Lower leg skin (tissue), 4 donors: ENCODE results near the gene CALN1. TPM values are rescaled to one million over a fixed set of nuclear protein-coding genes. Genes with fewer than 3 reads are reported as not detected.

Experiments
- DNase-seq, 2 donors: peaks; one replicate each; pipeline ENCODE4 v3.0.0-alpha.2; 2019; ENCODE audit warnings: low spot score in 2 of 2
- H3K4me3 ChIP-seq: fragments of 200-600 bp; sonication (generic); 2 replicates; pipeline ENCODE4 v1.5.1; 2017; ENCODE audit warnings: mild to moderate bottlenecking, low read depth; ENCODE audit not compliant: poor library complexity, severe bottlenecking
- POLR2A ChIP-seq, 2 donors: fragments of 450-650 bp; IDR thresholded peaks; one replicate each; pipeline ENCODE4 v1.6.1; 2016 to 2017; ENCODE audit warnings: antibody characterized with exemption in 2 of 2, mild to moderate bottlenecking in 1 of 2, moderate library complexity in 1 of 2
- WGBS, 2 donors: methylation state at CpG; one replicate each; pipeline ENCODE4 v1.1.5; 2018; 5-methylcytosine and 5-hydroxymethylcytosine counted together
- intact Hi-C: fragments of 100-400 bp; cut with DNase I; formaldehyde crosslinking; loops from one replicate; pipeline ENCODE4 v1.15.0; 2023; ENCODE audit warnings: low total_unique reads
- total RNA-seq, 4 donors: library from RNA; depleted of rRNA; stranded (reverse); fragments of >200 nt; gene quantifications; one replicate each; pipeline ENCODE4 v1.1.0, GENCODE V29; 2016
- TF ChIP-seq, protein P1 (sequence below), 3 donors: fragments of 450-650 bp; IDR thresholded peaks; one replicate each; pipeline ENCODE4 v1.5.1; 2016; ENCODE audit warnings: antibody characterized with exemption in 3 of 3, mild to moderate bottlenecking in 3 of 3, moderate library complexity in 2 of 3

Gene CALN1
- total RNA-seq, 4 donors from 2014 or later: 2.3 to 11.2 (median 7.3) TPM

DNA sequence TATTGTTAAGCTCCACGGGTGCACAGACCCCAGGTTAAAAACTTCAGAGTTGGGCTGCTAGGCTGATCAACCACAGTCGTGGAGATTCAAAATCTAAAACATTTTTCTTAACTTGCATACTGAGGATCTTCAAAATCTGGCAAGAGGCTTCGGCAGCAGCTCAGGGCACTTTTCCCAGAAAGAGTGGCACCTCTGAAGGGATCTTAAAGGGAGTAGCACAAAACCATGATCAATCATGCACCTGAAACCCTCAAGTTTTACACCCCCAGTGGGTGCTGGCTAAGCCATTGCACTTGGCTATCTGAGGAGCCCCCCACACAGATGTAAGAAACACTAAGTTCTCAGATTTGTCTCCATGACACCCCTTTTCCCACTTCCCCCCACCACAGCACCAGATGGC lies 151.7 kb downstream of the CALN1 start:
- intact Hi-C loops: no loop called here
- H3K4me3 ChIP-seq: no peak overlapping the region
- TF ChIP-seq, protein P1, sequence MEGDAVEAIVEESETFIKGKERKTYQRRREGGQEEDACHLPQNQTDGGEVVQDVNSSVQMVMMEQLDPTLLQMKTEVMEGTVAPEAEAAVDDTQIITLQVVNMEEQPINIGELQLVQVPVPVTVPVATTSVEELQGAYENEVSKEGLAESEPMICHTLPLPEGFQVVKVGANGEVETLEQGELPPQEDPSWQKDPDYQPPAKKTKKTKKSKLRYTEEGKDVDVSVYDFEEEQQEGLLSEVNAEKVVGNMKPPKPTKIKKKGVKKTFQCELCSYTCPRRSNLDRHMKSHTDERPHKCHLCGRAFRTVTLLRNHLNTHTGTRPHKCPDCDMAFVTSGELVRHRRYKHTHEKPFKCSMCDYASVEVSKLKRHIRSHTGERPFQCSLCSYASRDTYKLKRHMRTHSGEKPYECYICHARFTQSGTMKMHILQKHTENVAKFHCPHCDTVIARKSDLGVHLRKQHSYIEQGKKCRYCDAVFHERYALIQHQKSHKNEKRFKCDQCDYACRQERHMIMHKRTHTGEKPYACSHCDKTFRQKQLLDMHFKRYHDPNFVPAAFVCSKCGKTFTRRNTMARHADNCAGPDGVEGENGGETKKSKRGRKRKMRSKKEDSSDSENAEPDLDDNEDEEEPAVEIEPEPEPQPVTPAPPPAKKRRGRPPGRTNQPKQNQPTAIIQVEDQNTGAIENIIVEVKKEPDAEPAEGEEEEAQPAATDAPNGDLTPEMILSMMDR (IDR thresholded peaks at IDR 0.05): no peak
- no peak for TF ChIP-seq POLR2A (IDR thresholded peaks at IDR 0.05)
- WGBS, 2 donors: 39 to 47% methylated on average over 3 of the region's 3 CpGs
- no peak for DNase-seq

DNA sequence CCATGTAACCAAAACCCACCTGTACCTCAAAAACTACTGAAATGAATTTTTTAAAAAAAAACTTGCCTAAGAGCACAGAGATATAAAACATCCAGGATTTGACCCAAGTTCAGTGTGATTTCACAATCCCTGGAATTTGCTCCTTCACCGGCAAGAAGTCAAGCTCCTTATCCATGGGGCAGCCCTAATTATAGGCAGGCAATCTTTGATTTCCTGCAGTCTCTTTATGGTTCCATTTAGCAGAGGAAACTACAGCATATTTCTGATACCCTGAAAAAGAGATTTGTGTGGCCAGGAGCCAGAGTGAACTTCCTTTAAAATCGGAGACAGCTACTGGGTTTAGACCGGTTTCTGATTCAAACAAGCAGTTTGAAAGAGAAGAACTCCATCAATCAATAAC lies 154.1 kb downstream of the CALN1 start:
- intact Hi-C loops: no loop called here
- TF ChIP-seq, protein P1 (IDR thresholded peaks at IDR 0.05): no peak
- TF ChIP-seq POLR2A (IDR thresholded peaks at IDR 0.05): no peak
- no peak for DNase-seq
- no peak overlapping the region for H3K4me3 ChIP-seq
- 25 to 42% methylated on average over 3 of the region's 3 CpGs for WGBS, 2 donors

DNA sequence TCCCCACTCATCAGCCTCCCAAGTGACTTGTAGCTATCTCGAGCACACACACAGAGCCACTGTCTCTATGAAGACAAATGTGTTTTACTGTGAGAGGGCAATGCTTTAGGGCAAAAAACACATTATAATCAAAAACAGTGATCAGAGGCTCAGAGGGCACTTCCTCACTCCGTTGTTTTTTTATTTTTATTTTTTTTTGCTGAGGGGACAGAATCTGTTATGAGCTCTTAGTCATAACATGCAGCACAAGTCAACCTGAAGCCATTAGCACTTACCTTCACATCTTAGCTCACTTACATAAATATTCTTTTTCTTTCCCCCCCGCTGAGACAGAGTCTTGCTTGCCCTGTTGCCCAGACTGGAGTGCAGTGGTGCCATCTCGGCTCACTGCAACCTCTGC lies 157.7 kb downstream of the CALN1 start:
- no peak for DNase-seq
- no peak overlapping the region for H3K4me3 ChIP-seq
- intact Hi-C loops: no loop called here
- TF ChIP-seq, protein P1 (IDR thresholded peaks at IDR 0.05): no peak
- no peak for TF ChIP-seq POLR2A (IDR thresholded peaks at IDR 0.05)
- 53 to 59% methylated on average over 4 of the region's 4 CpGs for WGBS, 2 donors

DNA sequence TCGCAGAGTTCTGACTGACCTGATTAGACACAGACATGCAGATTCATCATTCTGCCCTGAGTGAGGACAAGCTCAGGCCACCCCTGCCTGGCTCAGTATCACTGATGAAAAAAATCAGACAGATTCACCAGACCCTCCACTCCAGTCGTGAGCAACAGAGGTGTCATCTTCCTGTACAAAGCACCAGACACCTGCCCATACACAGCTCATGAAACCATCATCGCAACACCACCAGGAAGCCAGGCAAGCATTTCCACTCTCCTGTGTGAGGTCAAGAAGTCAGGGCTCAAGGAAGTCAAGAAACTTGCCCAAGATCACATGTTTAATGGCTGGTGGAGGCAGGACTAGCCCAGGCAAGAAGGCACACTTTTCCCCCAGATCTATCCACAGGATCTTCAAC lies 163.0 kb downstream of the CALN1 start:
- TF ChIP-seq POLR2A (IDR thresholded peaks at IDR 0.05): no peak
- TF ChIP-seq, protein P1 (IDR thresholded peaks at IDR 0.05): no peak
- WGBS, 2 donors: 53 to 87% methylated on average over 3 of the region's 3 CpGs

DNA sequence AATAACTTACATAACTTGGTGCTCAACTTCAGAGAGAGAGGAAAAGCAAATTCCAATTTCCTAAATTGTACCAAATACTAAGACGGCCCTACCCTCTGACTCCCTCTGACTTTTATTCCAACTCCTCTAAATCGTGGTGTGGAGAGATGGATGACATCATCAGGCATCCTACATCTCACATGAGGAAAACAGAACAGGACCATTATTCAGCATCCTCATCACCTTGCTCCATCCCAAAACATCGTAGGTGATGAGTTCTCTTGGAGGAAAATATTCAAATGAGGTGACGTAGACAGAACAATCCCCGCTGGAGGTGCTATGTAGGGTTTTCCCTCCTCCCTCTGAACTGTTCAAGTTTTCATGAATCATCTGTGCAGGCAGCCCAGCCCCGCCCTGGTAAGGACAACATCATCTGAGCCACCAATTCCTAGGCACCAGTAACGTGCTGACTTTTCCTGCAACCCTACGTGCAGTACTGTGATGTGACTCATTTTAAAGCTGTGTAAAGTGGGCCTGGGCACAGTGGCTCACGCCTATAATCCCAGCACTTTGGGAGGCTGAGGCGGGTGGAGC lies 167.2 kb downstream of the CALN1 start:
- intact Hi-C loops: no loop called here
- WGBS, 2 donors: 67 to 68% methylated on average over 10 of the region's 10 CpGs
- TF ChIP-seq, protein P1 (IDR thresholded peaks at IDR 0.05): no peak
- no peak for TF ChIP-seq POLR2A (IDR thresholded peaks at IDR 0.05)
- no peak for DNase-seq
- H3K4me3 ChIP-seq: no peak overlapping the region

More for the DNA sequence above, 163.0 kb downstream of the CALN1 start:
- H3K4me3 ChIP-seq: no peak overlapping the region
- intact Hi-C loops: no loop called here
- no peak for DNase-seq

DNA sequence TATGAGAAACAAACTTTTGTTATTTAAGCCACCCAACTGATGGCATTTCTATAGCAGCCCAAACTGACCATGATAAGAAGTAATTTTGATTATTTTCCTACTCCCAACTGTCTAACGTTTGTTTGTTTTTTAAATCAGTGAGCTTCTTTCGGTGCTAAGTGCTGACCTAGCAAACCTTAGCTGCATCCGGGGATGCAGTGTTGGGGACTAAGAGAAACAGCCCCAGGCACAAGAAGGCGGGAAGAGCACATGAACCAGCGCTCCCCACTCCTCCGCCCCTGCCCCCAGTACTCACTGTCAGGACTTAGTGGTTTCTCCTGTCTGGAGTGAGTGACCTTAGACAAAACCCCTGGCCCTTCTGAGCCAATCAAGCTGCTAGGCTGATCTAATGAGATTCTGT lies 168.8 kb downstream of the CALN1 start:
- no peak for DNase-seq
- TF ChIP-seq, protein P1 (IDR thresholded peaks at IDR 0.05): no peak
- no peak for TF ChIP-seq POLR2A (IDR thresholded peaks at IDR 0.05)
- no peak overlapping the region for H3K4me3 ChIP-seq
- intact Hi-C loops: no loop called here
- WGBS, 2 donors: 77 to 82% methylated on average over 6 of the region's 6 CpGs
